ENCODE measurements around the gene USP8.
"Not testable (repeated sequence)": the region's sequence is repeated elsewhere in the genome, so short reads cannot be mapped to it uniquely, and the experiment has no call there.

USP8 gene

DNA sequence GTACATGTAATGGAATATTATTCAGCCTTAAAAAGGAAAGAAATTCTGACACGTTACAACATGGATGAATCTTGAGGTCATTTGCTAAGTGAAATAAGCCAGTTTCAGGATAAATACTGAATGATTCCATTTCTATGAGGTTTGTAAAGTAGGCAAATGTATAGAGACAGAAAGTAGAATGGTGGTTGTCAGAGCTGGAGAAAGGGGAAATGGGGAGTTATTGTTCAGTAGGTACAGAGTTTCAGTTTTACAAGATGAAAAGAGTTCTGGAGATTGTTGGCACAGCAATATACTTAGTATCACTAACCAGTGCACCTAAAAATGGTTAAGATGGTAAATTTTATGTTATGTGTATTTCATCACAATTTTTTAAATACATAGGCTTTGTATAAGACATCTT is 60.6 kb downstream of the USP8 start:
- DNase-seq (ENCODE audit: low read depth) = no peak
- H3K4me3 ChIP-seq (replicated peaks; ENCODE audit: low read depth, low read length) = no peak overlapping the region
- TF ChIP-seq, protein P1, sequence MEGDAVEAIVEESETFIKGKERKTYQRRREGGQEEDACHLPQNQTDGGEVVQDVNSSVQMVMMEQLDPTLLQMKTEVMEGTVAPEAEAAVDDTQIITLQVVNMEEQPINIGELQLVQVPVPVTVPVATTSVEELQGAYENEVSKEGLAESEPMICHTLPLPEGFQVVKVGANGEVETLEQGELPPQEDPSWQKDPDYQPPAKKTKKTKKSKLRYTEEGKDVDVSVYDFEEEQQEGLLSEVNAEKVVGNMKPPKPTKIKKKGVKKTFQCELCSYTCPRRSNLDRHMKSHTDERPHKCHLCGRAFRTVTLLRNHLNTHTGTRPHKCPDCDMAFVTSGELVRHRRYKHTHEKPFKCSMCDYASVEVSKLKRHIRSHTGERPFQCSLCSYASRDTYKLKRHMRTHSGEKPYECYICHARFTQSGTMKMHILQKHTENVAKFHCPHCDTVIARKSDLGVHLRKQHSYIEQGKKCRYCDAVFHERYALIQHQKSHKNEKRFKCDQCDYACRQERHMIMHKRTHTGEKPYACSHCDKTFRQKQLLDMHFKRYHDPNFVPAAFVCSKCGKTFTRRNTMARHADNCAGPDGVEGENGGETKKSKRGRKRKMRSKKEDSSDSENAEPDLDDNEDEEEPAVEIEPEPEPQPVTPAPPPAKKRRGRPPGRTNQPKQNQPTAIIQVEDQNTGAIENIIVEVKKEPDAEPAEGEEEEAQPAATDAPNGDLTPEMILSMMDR (IDR thresholded peaks at IDR 0.05; ENCODE audit: low read length, missing control alignments) = no peak

DNA sequence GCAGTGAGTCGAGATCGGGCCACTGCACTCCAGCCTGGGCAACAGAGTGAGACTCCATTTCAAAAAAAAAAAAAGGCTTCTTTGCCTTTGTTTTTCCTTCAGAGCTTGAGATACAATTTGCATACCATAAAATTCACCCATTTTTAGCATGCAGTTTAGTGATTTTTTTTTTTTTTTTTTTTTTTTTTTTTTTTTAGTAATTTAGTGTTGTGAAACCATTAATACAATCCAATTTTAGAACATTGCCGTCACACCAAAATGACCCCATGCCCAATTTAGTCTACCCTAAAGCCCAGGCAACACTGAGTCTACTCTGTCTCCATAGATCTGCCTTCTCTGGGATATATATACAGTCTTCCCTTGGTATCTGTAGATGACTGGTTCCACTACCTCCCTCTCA is 61.2 kb downstream of the USP8 start:
- H3K4me3 ChIP-seq (replicated peaks; ENCODE audit: low read depth, low read length) = no peak overlapping the region
- TF ChIP-seq, protein P1 (IDR thresholded peaks at IDR 0.05; ENCODE audit: low read length, missing control alignments) = no peak
- no peak for DNase-seq (ENCODE audit: low read depth)

DNA sequence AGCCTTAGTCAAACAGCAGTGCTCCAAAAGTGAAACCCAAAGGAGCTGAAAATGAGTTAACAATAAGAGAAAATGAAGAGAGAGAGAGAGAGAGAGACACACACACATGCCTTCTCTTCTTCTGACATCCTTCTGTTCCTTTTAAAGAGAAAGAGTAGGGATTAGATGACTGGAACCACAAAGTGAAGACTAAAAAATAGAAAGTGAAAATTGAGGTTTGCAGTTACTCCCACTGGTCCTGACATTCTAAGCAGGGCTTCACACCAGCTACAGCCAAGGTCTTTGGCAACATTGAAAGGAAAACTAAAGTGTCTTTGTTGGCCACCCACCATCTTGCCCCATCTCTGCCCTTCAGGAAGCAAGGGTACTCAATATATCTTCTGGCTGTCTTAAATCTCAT is 63.1 kb downstream of the USP8 start:
- DNase-seq (ENCODE audit: low read depth) = no peak
- TF ChIP-seq, protein P1 (IDR thresholded peaks at IDR 0.05; ENCODE audit: low read length, missing control alignments) = no peak
- no peak overlapping the region for H3K4me3 ChIP-seq (replicated peaks; ENCODE audit: low read depth, low read length)

DNA sequence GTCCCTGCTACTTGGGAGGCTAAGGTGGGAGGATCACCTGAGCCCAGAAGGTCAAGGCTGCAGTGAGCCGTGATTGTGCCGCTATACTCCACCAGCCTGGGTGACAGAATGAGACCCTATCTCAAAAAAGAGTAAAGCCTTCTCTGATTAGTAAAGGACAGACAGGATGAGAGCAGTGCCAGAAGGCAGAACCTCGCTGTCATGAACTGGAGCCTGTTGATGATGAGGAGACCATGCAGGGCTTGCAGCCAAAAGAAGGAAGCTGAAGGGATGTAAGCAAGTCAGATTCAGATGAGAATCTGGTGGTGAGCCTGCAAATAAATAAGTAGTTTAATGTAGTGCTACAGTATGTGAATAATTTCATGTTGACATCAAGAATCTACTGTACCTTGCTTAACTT is 69.4 kb downstream of the USP8 start:
- DNase-seq (ENCODE audit: low read depth) = no peak
- no peak overlapping the region for H3K4me3 ChIP-seq (replicated peaks; ENCODE audit: low read depth, low read length)
- TF ChIP-seq, protein P1 (IDR thresholded peaks at IDR 0.05; ENCODE audit: low read length, missing control alignments) = no peak

DNA sequence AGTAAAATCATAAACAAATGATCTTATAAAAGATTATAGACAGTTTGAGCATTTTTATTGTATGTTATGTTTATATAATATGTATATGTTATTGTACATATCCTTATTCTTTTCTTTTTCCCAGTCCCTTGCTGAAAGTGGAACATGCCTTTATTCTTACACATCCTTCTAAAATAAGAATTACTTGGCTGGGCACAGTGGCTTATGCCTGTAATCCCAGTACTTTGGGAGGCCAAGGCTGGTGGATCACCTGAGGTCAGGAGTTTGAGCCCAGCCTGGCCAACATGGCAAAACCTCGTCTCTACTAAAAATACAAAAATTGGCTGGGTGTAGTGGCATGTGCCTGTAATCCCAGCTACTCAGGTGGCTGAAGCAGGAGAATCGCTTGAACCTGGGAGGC is 70.3 kb downstream of the USP8 start:
- not testable (repeated sequence) for DNase-seq (ENCODE audit: low read depth); H3K4me3 ChIP-seq (replicated peaks; ENCODE audit: low read depth, low read length)

DNA sequence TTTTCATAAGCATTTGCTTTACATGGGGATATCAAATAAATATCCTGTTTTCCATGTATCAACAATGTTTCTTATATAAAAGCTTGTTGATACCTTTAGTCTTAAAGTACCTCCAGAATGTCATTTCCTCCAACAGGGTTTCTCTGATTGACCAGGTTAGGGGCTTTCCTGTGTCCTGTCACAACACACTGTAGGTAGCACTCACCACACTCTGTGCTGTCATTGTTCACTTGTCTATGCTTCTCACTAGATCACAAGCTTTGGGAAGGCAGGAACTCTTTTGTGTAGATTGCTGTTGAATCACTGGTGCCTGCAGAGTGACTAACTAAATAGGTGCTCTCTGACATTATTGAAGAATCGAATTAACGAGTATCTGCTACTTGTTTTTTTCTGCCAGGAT is 72.5 kb downstream of the USP8 start:
- H3K4me3 ChIP-seq (replicated peaks; ENCODE audit: low read depth, low read length) = no peak overlapping the region
- TF ChIP-seq, protein P1 (IDR thresholded peaks at IDR 0.05; ENCODE audit: low read length, missing control alignments) = no peak
- no peak for DNase-seq (ENCODE audit: low read depth)

DNA sequence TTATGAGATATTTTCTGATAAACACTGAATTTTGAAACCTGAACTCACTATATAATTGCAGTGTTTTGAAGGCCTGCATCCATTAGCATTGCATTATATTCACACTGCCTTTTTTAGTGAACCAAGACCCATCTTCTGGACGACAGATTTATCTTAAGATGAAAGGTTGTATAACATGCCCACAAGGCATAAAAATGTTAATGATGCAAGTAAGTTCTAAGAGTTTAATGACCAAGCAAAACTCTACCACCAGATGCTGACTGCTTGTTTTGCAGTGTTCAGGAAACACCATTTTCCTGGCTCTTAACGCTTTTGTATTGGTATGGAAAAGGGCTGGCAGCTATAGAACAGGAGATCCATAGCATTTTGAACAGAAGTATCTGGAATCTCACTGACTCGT is 76.1 kb downstream of the USP8 start:
- TF ChIP-seq, protein P1 (IDR thresholded peaks at IDR 0.05; ENCODE audit: low read length, missing control alignments) = no peak
- H3K4me3 ChIP-seq (replicated peaks; ENCODE audit: low read depth, low read length) = no peak overlapping the region
- DNase-seq (ENCODE audit: low read depth) = no peak

DNA sequence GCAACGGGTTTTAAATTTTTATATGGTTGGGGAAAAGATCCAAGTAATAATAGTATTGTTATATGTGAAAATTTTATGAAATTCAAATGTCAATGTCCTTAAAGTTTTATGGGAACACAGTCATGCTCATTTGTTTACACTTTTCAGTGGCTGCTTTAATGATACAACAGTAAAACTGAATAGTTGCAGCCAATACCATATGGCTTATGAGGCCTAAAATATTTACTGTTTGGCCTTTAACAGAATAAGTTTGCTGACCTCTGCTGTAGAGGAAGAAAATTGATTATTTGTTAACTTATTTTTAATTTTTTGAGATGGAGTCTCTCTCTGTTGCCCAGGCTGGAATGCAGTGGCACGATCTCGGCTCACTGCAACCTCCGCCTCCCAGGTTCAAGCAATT is 77.6 kb downstream of the USP8 start:
- DNase-seq (ENCODE audit: low read depth) = no peak
- TF ChIP-seq, protein P1 (IDR thresholded peaks at IDR 0.05; ENCODE audit: low read length, missing control alignments) = no peak
- no peak overlapping the region for H3K4me3 ChIP-seq (replicated peaks; ENCODE audit: low read depth, low read length)
